Hepatic stellate cell (primary cell): ENCODE data around the gene LDB2.
"Not testable (repeated sequence)": the region's sequence is repeated elsewhere in the genome, so short reads cannot be mapped to it uniquely, and the experiment has no call there.

ENCODE experiments used
- DNase-seq: peaks from one replicate; pipeline ENCODE4 v3.0.0; 2011; ENCODE audit warnings: low spot score

Gene LDB2

GRCh38 chr4:16897991-16898827, at the start of gene LDB2:
Gene LDB2, minus strand, starts transcription at chr4:16898645.
- DNase-seq = peak; percentile 52

GRCh38 chr4:16942491-16942890, 44.0 kb upstream of the LDB2 start:
- DNase-seq = no peak

- no peak for DNase-seq
These were observed 40.7 kb upstream of the LDB2 start for GRCh38 chr4:16939178-16939577.

DNA sequence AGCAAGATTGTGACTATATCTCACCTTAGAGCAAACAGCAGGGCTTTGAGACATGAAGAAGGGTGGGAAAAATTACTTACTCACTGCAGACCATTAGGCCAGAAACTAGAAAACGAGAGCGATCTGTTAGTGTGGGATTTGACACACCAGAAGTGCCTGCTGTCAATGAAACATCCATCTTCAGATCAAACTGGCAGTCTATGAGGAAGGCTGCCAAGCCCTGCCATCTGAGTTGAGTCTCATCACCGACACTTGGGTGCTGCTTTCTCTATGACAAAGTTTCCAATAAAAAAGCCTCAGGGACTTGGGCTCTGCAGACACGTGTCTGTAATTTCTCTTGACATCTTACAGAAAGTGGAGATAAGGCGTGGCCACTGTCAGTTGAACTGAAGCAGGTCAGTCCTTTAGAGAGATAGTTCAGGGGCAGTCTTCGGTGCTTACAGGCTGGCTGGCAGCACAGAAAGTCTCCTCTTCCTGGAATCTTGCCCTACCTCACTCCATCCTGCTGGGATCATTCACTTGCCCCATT, 40.1 kb upstream of the LDB2 start:
- no peak for DNase-seq

DNA sequence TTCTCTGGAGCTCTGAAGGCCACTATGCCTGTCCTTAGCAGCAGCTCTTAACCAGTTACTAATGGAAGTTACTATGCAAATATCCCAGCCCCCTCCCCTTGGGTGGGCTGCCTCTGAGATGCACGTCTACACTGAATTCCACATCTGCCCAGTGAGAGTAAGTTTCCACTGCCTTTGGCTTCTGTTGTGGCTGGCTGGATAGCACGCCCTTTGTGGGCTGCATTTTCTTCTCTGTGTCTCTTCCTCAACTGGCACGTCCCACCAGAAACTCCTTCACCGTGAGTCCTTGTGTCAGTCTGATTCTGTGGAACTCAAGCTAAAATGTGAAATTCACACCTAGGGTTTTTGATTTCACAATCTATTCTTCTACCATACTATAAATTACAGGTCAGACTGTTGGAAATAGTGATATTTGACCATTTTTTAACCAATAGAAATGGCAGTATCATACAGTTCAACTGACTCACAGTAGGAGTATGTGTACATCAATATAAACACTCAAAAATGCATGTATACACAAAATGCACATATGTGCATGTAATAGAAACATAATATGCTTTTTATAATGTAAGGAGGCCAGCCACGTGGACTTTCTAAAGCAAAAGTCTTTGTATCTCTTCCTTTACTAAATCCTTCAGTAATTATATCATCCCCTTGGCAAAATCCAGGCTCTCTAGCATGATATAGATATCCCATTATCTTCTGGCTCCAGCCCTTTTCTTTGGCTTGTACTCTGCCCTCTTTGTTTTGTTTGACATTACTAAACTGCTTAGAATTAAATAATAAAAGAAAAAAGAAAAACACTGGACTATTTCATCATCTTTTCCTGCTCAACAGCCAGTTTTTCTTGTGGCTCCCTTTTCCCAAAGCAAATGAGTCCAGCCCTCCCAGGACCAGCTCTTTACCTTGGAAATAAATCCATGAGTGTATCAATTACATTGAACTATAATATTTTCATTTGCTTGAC, 33.2 kb upstream of the LDB2 start:
- peak; percentile 32 for DNase-seq

DNA sequence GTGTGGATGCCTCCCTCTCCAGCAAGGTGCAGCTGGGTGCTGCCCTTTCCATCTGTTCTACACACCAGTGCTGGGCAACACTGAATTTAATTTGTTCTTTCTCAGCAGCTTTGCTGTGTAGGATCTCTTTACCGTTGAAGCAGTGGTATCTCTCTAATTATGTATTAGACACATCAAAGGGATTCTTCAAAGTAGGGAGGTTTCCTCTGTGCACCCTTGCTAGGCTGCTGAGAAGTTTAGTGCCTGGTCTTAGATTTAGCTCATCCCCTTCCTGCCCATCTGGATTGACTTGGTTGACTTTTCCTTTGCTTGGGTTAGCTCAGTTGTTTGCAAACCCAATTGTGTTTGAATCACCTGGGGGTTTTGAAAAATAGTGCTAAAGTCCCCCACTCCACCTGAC, 27.8 kb upstream of the LDB2 start:
- no peak for DNase-seq

- not testable (repeated sequence) for DNase-seq
These were observed 20.3 kb upstream of the LDB2 start for GRCh38 chr4:16918716-16919115.

DNA sequence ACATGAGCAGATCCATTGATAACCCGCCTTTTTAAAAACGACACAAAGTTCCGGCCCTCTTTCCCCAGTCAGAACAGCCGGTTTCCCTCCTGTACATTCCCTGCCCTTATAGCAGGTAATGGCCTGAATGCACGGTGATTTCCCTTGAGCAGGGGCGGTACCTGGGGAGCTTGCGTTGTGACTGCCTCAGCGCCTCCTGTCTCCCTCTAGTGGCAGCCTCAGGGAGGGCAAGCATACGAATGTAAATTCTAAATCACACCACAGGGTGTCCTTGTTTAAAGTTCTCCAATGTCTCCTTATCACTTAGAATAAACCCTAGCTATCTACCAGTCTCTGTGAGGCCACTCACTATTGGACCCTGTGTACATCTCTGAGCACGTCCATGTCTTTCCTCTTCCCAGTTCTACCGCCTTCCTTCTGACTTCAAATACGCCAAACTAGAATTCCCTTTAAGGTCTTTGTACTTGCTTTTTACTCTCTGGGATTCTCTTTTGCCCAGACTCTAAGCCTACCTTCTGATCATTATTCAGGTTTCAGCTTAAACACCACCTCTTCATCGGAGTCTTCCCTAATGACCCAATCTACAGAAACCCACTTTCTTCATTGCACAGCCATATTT, 18.4 kb upstream of the LDB2 start:
- DNase-seq = no peak

GRCh38 chr4:16916031-16916430, 17.6 kb upstream of the LDB2 start:
- no peak for DNase-seq

DNA sequence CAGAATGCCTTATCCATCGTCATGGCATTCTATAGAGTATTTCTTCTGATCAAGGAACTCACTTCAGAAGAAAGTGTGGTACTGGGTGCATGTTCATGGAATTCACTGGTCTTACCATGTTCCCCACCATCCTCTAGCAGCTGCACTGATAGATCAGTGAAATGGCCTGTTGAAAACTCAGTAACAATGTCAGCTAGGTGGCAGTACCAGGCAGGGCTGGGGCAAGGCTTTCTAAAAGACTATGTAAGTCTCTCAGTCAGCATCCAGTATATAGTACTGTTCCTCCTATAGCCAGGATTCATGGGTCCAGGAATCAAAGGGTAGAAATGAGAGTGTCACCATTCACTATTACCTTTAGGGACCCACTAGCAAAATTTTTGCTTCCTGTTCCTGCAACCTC, 15.8 kb upstream of the LDB2 start:
- no peak for DNase-seq

DNA sequence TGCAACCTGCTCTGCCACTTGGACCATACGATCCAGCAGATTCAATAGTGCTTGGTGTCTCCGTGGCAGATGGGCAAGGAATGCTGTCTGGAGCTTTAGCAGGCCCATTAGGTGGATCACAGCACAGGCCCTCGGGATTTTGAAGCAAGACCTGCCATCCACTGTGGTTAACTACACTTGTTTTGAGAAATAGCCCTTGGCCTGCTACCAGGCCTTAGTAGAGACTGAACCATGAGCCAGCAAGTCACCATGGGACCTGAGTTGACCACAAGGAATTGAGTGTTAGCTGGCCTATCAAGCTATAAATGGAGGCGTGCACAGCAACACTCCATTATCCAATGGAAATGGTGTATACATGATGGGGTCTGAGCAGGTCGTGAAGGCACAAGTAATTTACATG, 14.5 kb upstream of the LDB2 start:
- DNase-seq = no peak

DNA sequence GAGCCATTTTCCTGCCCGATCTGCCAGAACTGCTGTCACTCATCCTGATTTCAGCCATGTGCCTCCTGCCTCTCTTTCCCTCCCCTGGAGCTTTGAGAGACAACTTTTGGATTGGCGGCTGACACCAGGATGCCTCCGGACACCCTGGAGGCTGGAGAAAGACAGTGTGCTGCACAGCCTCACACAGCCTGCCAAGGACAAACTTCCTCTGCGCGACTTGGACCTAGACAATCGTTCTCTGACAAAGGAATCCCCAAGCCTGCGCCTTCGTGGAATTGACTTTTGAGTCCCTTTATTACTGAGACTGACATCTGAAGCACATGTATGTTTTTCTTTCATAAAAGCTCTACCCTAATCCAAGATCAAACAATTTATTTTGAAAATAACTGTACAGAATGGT, 10.8 kb upstream of the LDB2 start:
- no peak for DNase-seq

DNA sequence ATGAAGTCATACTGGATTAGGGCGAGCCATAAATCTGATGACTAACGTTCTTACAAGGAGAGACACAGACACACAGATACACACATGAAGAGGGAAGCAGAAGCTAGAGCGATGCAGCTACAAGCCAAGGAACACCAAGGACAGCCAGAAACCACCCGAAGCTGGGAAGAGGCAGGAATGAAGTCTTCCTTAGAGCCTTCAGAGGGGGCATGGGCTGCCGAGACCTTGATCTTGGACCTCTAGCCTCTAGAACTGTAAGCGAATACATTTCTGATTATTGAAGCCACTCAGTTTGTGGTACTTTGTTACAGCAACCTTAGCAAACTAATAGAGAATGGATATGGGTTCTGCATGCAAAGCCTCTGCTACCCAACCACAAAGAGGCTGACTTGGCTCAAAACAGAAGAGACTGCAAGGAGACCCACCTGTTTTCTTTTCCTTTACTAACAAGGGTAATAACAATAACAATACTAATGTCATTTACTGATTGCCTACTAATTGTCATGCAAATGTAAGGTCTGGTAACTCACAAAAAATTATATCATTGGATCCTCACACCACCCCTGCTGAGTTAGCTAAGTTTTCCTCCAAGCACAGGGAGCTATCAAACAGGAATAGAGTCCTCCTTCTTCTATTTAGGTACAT, 10.1 kb upstream of the LDB2 start:
- DNase-seq = no peak

DNA sequence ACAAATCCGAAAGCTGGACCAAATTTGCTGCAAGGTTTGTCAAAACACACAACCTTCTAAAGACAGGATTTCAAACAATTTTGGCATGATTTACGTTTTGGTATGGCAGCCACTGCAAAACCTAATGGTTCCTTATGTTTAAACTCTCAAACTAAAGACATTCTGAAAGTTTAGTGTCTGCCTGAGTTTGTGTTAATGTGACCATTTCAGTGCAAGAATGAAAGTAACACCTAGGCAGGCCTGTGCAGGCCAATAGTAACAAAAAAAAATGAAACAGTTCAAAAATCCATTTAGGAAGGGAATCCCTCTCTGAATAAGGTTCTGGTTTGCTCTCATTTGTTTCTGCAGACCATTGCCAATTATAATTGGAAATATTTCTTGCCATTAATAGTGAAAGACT, 1.9 kb upstream of the LDB2 start:
- DNase-seq = no peak

- peak; percentile 50 for DNase-seq
These were observed 1.3 kb downstream of the LDB2 start for GRCh38 chr4:16896881-16897750.

DNA sequence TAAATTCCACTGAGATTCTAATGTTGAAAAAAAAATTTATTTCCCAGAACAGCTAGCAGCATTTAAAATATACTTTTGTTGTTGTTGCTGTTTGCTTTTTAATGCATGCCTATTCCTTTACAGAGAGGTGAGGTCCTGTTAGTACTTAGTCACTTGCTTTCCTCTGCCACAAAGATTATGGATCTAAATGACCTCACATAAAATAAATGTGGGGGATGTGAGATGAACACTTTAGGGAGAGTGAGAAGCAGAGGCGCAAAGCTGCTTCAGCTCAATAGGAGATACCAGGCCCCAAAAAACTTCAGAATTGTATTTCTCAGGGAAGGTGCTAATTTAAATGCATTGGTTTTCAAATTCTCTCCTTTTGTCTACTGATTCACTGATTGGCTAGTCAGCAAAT, 4.0 kb downstream of the LDB2 start:
- no peak for DNase-seq

- no peak for DNase-seq
These were observed 5.2 kb downstream of the LDB2 start for GRCh38 chr4:16893141-16893651.

DNA sequence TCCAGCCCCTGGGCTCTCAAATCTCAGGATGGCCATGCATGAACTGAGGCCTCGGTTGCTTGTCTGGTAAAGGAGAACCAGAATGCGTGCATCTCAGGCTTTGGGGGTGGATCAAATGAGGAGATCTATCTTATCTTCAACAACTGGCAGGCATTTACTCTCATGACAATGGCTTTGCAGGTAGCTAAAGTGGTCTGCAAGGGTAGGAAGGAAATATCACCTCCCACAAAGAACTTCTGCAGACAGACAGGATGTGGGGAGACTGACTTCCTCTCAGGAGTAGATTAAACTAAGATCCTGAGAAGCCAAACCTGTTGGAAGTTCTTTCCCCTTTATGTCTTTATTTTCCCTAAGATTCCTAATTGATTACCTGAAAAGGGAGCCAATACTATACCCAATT, 7.8 kb downstream of the LDB2 start:
- DNase-seq = no peak

GRCh38 chr4:16889945-16890344, 8.5 kb downstream of the LDB2 start:
- no peak for DNase-seq

- no peak for DNase-seq
These were observed 10.6 kb downstream of the LDB2 start for GRCh38 chr4:16887887-16888286.
